GM18517 (cell line): ENCODE measurements around the gene NGEF.

Experiments
- ATAC-seq: cut with Tn5 transposase; IDR thresholded peaks from one replicate; pipeline ENCODE4 v1.9.1; 2021; ENCODE audit warnings: mild to moderate bottlenecking, moderate library complexity; ENCODE audit not compliant: unreplicated experiment

NGEF gene

DNA sequence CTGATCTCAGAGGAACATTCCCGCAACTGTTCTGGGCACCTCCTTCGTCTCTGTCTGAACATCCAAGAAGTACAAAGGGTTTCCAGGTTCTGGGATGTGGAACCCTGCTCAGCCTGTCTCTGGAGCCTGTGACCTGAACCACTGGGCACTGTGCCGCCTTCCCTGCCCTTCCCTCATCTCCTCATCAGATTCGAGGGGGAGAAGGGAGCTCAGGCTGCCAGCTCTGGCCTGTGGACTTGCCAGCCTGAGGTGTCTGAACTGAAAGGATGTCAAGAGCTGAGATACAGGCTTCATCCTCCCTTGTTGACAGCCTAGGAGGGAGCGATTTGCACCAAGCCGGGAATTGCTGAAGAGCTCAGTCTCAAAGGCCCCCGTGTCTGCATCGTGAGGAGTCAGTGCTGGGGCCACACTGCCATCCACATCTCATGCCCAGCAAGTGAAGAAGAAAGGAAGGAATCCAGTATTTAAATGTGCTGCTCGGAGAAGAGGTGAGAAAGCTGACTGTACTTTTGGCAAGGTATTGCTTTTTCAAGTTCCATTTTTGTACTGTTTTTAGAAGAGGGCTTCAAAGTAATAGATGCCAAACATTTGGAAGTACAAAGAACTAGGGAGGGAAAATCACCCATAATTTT, 32.0 kb upstream of the NGEF start:
- no peak for ATAC-seq

DNA sequence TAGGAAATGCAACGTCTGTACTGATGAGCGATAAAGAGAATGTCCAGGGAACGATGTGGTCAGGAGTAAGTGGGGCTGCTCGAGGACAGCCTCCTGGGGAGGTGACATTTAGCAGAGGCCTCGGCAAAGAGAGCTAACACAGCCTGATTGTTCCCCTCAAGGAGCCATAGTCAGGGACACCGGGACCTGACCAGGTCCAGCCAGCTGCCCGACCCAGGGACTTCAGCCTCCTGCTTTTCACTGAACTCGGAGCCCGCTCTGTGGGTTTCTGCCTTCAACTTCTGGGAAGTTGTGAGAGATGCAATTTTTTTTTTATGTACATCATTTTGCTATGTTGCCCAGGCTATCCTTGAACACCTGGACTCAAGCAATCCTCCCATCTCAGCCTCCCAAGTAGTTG, 29.5 kb upstream of the NGEF start:
- ATAC-seq = no peak

DNA sequence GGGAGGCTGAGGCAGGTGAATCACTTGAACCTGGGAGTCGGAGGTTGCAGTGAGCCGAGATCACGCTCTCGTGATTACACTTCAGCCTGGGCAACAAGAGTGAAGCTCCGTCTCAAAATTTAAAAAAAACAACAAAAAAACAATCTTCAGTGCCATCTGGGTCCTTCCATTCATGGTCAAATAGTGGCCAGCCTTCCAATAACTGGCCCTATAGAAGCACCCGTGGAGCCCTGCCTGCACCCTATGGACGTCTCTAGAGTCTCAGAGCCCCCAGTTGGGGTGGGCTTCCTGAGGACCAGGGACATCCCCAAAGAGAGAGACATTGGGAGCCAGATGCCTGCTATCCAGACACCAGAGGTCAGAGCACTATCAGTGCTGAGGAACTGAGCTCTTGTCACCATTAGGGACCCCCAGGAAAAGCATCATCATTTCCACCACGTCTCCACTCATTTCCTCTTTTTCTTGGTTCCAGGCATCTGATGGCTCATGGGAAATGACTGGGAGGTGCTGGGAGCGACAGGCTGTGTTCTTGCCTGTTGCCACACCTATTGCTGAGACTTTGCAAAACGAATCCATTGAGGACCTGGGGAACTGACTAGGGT, 28.8 kb upstream of the NGEF start:
- ATAC-seq = no peak

DNA sequence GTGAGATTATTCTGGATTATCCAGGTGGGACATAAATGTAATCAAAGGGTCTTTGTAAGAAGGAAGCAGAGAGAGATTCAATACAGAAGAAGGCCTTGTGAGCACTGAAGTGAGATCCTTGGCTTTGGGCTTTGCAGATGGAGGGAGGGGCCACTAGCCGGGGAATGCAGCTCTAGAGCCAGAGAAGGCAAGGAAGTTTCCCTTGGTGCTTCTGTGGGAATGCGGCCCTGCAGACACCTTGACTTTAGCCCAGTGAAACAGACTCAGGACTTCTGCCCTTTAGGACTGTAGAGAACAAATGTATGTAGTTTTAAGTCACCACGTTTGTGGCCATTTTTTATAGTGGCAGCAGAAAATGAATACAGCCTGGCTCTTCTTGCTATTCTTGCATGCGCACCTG, 27.5 kb upstream of the NGEF start:
- ATAC-seq = no peak

DNA sequence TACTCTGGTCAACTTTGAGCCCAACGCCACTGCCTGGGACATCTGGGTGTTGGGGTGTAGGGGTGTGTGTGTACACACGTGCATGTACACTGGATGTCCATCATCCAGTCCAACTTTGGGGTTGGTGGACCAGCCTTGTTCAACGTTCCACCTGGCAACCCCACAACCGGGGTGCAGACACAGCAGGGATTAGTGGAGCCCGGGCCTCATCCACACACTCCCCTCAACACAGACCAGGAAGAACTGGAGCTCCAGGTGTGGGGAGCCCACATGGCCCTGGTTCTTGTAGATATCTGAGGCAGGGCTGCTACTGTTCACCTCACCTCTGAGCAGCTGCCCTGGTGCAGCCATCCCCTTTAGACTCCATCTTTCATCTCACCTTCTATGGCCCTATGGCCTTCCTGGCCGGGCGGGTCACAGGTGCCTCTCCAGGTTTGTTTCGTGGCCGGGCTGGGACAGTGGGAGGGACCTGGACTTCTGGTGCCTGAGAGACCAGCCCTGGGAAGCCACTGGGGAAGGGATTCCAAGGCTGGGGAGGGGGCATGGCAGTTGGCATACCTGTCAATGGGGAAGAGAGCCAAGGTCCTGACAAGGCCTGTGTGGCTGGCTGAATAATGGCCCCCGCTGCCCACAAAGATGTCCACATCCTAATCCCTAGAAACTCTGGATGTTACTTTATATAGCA, 26.9 kb upstream of the NGEF start:
- ATAC-seq = no peak

DNA sequence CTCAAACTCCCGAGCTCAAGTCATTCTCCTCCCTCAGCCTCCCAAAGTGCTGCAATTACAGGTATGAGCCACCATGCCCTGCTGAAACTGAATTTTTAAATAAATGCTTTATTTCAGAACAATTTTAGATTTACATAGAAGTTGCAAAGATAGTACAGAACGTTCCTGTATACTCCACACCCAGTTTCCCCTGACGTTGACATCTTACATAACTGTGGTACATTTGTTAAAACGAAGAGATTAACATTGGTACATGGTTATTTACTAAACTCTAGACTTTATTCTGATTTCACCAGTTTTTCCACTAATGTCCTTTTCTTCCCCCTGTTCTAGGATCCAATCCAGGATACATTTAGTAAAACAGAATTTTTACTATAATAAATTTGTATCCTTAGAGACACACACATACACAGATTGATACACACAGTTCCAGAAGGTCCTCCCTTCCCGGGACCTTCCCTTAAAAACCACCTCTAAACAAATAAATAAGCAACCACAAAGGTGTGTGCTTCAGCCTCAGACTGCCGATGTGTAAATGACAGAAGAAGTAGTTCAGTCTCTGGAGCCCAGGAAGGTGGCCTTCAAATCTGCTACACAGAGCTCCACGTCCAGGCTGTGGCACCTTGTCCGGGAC, 26.3 kb upstream of the NGEF start:
- no peak for ATAC-seq

DNA sequence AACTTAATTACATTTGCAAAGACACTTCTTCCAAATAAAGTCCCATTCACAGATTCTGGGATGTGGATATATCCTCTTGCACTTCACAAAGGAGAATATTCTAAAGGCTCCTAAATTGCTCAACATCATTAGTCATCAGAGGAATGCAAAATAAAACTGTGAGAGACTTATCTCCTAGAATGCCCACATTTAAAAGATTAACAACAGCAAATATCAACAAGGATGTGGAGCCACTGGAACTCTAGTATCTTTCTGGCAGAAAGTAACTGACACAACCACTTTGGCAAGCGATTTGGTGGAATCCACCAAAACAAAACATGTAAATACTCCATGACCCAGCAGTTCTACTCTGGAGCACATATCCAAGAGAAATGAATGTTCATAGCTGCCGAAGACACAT, 24.0 kb upstream of the NGEF start:
- no peak for ATAC-seq

DNA sequence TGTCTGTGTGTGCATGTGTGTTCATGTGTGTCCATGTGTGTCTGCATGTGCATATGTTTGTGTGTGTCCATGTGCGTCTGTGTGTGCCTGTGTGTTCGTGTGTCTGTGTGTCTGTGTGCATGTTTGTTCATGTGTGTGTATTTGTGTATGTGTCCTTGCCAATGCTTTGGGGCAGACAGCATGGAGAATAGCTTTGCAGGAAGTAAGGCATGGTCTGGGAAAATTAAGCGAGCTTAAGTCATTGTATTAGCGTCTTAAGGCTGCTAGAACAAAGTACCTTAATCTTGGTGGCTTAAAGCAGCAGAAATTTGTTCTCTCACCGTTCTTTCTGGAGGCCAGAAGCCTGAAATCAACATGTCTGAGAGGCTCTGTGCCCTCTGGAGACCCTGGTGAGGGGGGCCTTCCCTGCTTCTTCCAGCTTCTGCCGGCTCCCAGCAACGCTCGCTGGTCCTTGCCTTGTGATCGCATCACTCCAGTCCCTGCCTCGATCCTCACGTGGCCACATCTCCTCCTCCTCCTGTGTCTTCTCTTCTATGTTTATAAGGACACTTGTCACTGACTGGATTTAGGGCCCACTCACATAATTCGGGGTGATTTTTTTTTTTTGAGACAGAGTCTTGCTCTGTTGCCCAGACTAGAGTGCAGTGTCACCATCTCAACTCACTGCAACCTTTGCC, 23.2 kb upstream of the NGEF start:
- ATAC-seq = no peak

DNA sequence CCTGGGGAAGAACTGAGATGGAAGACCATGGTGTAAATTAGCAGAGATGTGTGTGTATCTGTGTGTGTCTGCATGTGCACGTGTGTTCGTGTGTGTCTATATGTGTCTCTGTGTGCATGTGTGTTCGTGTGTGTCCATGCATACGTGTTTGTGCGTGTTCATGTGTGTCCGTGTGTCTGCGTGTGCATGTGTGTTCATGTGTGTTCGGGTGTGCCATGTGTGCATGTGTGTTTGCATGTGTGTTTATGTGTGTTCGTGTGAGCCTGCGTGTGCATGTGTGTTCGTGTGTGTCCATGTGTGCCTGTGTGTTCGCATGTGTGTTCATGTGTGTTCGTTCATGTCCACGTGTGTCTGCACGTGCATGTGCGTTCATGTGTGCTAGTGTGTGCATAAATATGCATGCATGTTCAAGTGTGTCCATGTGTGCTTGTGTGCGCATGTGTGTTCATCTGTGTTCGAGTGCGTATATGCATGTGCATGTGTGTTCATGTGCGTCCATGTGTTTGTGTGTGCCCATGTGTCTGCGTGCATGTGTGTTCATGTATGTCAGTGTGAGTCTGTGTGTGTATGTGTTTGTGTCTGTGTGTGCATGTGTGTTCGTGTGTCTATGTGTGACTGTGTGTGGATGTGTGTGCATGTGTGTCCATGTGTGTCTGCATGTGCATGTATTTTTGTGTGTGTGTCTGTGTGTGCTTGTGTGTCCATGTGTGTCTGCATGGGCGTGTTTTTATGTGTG, 22.5 kb upstream of the NGEF start:
- ATAC-seq = no peak

DNA sequence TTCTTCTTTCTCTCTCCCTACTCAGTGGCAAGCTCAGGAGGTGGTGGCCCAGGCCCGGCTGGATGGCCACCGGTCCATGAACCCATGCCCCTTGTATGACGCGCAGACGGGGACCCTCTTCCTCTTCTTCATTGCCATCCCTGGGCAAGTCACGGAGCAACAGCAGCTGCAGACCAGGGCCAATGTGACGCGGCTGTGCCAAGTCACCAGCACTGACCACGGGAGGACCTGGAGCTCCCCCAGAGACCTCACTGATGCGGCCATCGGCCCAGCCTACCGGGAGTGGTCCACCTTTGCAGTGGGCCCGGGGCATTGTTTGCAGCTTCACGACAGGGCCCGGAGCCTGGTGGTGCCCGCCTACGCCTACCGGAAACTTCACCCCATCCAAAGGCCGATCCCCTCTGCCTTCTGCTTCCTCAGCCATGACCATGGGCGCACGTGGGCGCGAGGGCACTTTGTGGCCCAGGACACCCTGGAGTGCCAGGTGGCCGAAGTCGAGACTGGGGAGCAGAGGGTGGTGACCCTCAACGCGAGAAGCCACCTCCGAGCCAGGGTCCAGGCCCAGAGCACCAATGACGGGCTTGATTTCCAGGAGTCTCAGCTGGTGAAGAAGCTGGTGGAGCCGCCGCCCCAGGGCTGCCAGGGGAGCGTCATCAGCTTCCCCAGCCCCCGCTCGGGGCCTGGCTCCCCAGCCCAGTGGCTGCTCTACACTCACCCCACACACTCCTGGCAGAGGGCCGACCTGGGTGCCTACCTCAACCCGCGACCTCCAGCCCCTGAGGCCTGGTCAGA, 21.2 kb upstream of the NGEF start:
- ATAC-seq = no peak

DNA sequence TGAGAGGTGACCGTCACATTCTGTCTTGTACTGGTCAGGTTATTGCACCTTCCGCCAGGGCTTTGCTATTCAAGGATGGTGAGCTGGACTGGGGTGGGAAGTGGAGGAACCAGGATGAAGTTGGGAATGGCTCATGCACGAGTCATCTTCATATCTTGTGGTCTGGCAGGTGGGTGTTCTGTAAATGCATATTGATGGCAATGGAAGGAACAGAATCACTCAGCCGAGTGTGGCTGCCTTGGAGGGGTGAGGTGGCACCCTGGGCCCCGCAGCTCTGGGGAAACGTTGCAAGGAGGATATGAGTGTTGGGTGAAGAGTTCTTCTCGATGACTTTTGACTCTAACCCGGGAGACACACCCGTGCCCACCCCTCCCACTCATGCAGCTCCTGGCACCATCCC, 20.6 kb upstream of the NGEF start:
- ATAC-seq = no peak

DNA sequence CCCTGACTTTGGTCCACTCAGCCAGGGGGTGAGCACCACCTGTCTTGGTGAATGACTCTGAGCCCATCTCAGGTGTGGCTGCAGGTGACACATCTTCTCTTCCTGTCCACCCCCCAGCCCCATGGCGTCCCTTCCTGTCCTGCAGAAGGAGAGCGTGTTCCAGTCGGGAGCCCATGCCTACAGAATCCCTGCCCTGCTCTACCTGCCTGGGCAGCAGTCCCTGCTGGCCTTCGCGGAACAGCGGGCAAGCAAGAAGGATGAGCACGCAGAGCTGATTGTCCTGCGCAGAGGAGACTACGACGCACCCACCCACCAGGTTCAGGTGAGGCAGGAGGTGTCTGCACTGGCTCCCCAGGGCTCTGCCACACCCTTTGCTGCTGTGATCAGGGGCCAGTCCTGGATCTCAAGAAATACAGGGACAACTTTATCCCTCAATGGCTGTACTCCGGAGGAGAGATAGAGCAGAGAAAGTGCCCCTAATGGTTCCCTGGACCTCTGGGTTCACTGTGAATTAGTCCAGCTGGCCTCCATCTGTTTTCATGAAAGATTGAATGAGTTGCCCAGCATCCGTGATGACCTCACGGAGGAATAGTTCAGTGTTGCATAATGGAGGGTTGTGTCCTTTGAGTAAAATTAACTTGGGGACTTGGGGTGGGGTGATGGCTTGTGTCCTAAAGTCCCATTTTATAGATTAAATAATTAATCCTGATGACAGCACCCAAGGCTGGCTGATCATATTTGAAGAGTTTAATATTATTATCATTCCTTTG, 19.7 kb upstream of the NGEF start, which contains the start of gene NEU2:
TSS of gene NEU2 (plus strand) at position 122 of the 770 bp plus-strand sequence. CDS start at position 122, 0 bp downstream.
- ATAC-seq = no peak

DNA sequence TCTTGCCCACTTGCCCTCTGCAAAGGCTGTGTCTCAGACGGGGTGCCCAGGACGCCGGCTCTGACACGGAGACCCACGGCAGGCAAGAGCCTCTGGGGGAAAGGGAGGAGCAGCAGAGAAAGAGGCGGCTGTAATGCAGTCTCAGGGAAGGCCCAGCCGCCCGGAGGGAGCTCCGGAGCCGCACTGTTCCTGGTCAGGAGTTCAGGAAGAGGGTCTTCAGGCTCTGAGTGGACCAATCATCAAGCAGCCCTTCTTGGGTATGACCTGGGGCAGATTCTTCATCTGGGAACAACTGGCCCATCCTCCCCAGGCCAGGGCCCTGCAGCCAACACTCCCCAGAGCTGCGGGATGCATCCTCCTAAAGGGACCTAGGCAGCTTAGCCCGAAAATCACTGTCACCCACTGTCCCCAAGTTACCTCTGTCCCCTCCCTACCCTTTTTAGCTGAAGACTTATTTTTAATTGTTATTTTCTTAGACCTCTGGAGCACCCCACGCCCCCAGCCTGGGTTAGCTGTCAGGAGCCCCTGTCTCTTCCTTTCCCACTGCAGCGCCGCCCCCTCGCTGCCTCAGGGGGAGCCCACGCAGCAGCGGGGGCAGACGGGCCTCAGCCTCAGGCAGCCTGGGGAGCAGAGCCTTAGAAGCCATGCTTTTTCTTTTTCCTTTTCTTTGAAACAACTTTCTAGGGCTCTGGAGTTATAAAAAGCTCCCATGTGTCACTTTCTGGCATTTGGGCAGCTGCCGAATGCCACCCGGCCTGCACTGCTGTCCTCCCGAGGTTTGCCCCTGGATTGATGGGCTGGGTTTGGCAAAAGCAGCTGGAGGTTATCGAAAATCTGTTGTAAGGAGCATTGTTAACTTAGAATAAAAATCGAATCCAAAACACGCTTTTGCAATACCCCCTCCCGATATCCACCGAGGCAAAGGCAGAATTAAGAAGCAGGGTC, 18.8 kb upstream of the NGEF start:
- ATAC-seq = no peak

DNA sequence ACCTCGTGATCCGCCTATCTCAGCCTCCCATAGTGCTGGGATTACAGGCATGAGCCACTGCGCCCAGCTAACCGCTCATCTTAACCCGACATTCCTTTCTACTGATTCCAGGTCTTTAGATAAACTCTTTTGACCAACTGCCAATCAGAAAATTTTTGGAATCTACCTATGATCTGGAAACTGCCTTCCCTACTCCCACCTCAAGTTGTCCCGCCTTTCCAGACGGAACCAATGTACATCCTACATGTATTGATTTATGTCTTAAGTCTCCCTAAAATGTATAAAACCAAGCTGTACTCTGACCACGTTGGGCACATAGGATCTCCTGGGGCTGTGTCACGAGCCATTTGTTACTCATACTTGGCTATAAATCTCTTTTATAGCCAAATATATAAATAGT, 16.3 kb upstream of the NGEF start:
- no peak for ATAC-seq

DNA sequence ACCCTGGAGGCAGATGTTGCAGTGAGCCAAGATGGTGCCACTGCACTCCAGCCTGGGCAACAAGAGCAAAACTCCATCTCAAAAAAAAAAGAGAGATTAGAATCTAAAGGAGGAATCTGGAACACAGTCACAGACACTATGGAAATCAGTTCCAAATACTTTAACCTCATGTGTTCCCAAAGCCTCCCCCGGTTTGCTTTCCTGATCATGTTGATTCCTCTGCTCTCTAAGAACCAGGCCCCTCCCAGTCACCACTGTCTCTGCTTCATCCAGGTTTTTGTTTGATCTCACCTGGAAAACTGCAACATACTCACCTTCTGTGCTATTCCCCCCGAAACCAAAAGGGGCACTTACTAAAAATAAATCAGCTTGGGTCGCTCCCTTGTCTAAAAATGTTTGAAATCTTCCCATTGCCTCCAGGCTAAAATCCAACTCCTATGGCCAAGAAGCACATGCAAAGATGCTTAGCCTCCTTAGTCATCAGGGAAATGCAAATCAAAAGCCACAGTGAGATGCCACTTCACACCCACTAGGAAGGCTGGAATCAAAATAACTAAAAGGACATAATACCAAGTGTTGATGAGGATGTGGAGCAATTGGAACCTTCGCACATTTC, 13.2 kb upstream of the NGEF start:
- no peak for ATAC-seq

DNA sequence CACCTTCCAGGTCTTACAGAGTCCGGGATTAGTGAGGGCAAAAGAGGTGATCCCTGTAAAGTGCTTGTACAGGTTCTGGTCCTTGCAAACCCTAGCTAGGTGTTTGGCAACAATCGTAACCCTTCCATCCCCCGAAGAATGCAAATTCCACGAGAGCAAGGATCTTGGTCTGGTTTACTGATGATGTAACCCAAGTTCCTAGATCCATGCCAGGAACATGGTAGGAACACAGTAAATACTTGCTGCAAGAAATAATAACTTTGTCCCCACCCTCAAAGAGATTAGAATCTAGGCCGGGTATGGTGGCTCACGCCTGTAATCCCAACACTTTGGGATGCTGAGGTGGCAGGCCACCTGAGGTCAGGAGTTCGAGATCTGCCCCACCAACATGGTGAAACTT, 12.7 kb upstream of the NGEF start:
- no peak for ATAC-seq

DNA sequence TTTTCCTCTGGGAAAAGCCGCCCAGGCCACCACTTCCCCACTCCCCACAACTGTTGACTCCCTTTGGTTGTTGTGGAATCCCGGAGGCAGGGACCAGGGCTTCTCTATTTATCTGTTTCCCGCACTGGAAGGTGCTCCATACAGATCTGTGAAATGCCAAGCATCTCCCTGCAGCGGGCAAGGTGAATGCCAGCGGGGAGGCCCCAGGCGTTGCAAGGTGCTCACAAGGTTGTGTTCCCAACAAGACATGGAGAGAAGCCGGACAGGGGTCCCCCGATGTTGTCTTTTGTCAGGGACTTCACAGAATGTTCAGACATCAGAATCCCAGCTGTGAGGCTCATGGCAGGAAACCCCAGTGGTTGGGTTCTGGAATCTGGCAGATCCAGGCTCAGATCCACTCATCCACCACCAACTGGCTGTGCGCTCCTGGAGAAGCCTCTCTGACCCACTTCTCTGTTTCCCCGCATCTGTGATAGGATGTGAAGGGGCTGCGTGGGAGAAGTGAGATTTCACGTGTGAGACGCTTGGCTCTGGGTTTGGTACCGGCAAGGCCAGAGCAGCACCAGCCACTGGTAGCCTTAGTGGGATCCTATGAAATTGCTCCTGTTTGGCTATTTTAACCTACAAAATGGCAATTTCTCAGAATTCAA, 10.8 kb upstream of the NGEF start:
- ATAC-seq = no peak
